CD14-positive monocyte (primary cell): Measurements from ENCODE around the gene HKDC1. TPM values are rescaled to one million over a fixed set of nuclear protein-coding genes. Genes with fewer than 3 reads are reported as not detected.

ENCODE experiments used
- DNase-seq, 3 donors: peaks; one replicate each; pipeline ENCODE4 v3.0.0-alpha.2; 2011 to 2022
- H2AFZ ChIP-seq: 2 replicates; pipeline ENCODE4 v1.6.0; 2012; ENCODE audit warnings: mild to moderate bottlenecking, low read depth, low read length, inconsistent platforms; ENCODE audit not compliant: insufficient read depth, poor library complexity, severe bottlenecking
- H3K27ac ChIP-seq, 2 donors: 1 replicate in 1 of 2; 2 replicates in 1 of 2; pipeline ENCODE4 v1.5.1; 2012 to 2013; ENCODE audit warnings: low read length in 2 of 2, control low read depth in 1 of 2, inconsistent platforms in 1 of 2, low read depth in 1 of 2, mild to moderate bottlenecking in 1 of 2
- H3K27me3 ChIP-seq, 2 donors: one replicate each; pipeline versions ENCODE4 v1.6.0 to v1.6.1; 2011 to 2013; ENCODE audit warnings: low read length in 2 of 2; ENCODE audit not compliant: control insufficient read depth in 2 of 2, insufficient read depth in 2 of 2
- H3K36me3 ChIP-seq, 2 donors: replicated peaks in 1 of 2; 1 replicate in 1 of 2; 2 replicates in 1 of 2; pipeline versions ENCODE4 v1.5.1 to v1.6.1; 2012 to 2013; ENCODE audit warnings: low read length in 2 of 2, control low read depth in 1 of 2, inconsistent platforms in 1 of 2, mild to moderate bottlenecking in 1 of 2; ENCODE audit not compliant: insufficient read depth in 2 of 2, control insufficient read depth in 1 of 2
- H3K4me1 ChIP-seq, 2 donors: 1 replicate in 1 of 2; 2 replicates in 1 of 2; pipeline versions ENCODE4 v1.5.1 to v1.6.1; 2012 to 2013; ENCODE audit warnings: low read length in 2 of 2, control low read depth in 1 of 2, inconsistent platforms in 1 of 2, mild to moderate bottlenecking in 1 of 2, moderate library complexity in 1 of 2; ENCODE audit not compliant: insufficient read depth in 2 of 2, control insufficient read depth in 1 of 2
- H3K4me2 ChIP-seq: replicated peaks from 2 replicates; pipeline ENCODE3; 2012; ENCODE audit warnings: low read length, moderate library complexity, mild to moderate bottlenecking; ENCODE audit not compliant: poor library complexity, severe bottlenecking; ENCODE audit errors: extremely low read depth
- H3K4me3 ChIP-seq, 3 experiments: fragments of 200-600 bp in 1 of 3; sonication (generic) in 1 of 3; replicated peaks in 1 of 3; 1 replicate in 2 of 3; 2 replicates in 1 of 3; pipeline ENCODE4 v1.5.1; 2011 to 2013; ENCODE audit warnings: low read length in 3 of 3, mild to moderate bottlenecking in 3 of 3, control low read depth in 2 of 3, low read depth in 2 of 3, inconsistent platforms in 1 of 3, moderate library complexity in 1 of 3
- H3K79me2 ChIP-seq: 2 replicates; pipeline ENCODE4 v1.6.0; 2012; ENCODE audit warnings: mild to moderate bottlenecking, control low read depth, inconsistent platforms, low read length, moderate library complexity; ENCODE audit not compliant: insufficient read depth
- H3K9ac ChIP-seq: 2 replicates; pipeline ENCODE4 v1.6.0; 2017; ENCODE audit warnings: low read length, mild to moderate bottlenecking; ENCODE audit not compliant: insufficient read depth, poor library complexity, severe bottlenecking
- H3K9me3 ChIP-seq, 2 donors: replicated peaks in 1 of 2; 1 replicate in 1 of 2; 2 replicates in 1 of 2; pipeline versions ENCODE4 v1.5.1 to v1.6.1; 2012 to 2013; ENCODE audit warnings: low read length in 2 of 2, control low read depth in 1 of 2; ENCODE audit not compliant: control insufficient read depth in 1 of 2, insufficient read depth in 1 of 2
- H4K20me1 ChIP-seq: 2 replicates; pipeline ENCODE4 v1.6.0; 2012; ENCODE audit warnings: mild to moderate bottlenecking, low read length, control low read depth, moderate library complexity; ENCODE audit not compliant: insufficient read depth
- H3K27ac Mint-ChIP-seq, 7 donors: one replicate each; pipeline ENCODE4 v1.8.0; 2020; ENCODE audit warnings: mild to moderate bottlenecking in 7 of 7, mixed read lengths in 7 of 7, moderate library complexity in 6 of 7, inconsistent platforms in 2 of 7
- H3K27me3 Mint-ChIP-seq, 3 donors: one replicate each; pipeline ENCODE4 v1.8.0; 2021 to 2022; ENCODE audit warnings: low read depth in 3 of 3, mild to moderate bottlenecking in 3 of 3, mixed read lengths in 3 of 3, moderate library complexity in 3 of 3, inconsistent platforms in 1 of 3
- H3K36me3 Mint-ChIP-seq, 2 donors: one replicate each; pipeline ENCODE4 v1.8.0; 2020; ENCODE audit warnings: mixed read lengths in 2 of 2, inconsistent platforms in 1 of 2, mild to moderate bottlenecking in 1 of 2
- H3K4me1 Mint-ChIP-seq: one replicate; pipeline ENCODE4 v1.8.0; 2020; ENCODE audit warnings: mild to moderate bottlenecking, mixed read lengths
- H3K4me3 Mint-ChIP-seq, 2 donors: one replicate each; pipeline ENCODE4 v1.8.0; 2020; ENCODE audit warnings: mild to moderate bottlenecking in 2 of 2, mixed read lengths in 2 of 2, moderate library complexity in 1 of 2
- H3K9me3 Mint-ChIP-seq, 7 donors: one replicate each; pipeline ENCODE4 v1.8.0; 2020 to 2022; ENCODE audit warnings: mixed read lengths in 7 of 7, mild to moderate bottlenecking in 6 of 7, moderate library complexity in 6 of 7, inconsistent platforms in 2 of 7
- WGBS: methylation state at CpG from one replicate; pipeline ENCODE4 v1.1.5; 2013; ENCODE audit warnings: missing lambda C conversion rate; ENCODE audit not compliant: insufficient coverage; 5-methylcytosine and 5-hydroxymethylcytosine counted together
- intact Hi-C, 2 donors: fragments of 100-400 bp; cut with micrococcal nuclease; formaldehyde crosslinking; loops; one replicate each; pipeline versions ENCODE4 v1.15.0 to v1.15.1; 2023
- polyA plus RNA-seq, 3 donors: library from polyadenylated mRNA; depleted of rRNA in 1 of 3; unstranded in 2 of 3; stranded (reverse) in 1 of 3; fragments of 300-500 nt in 2 of 3; fragments of >200 nt in 1 of 3; fragmentation: Illumina TruSeq in 2 of 3; gene quantifications; 1 replicate in 2 of 3; 2 replicates in 1 of 3; pipeline ENCODE4 v1.2.3, GENCODE V29; 2012 to 2021
- TF ChIP-seq, protein P1 (sequence below): fragments of 200-600 bp; IDR thresholded peaks from one replicate; pipeline ENCODE4 v1.8.0; 2022; ENCODE audit warnings: antibody characterized with exemption, mild to moderate bottlenecking

Gene HKDC1
- polyA plus RNA-seq, 3 donors, result not detected

DNA sequence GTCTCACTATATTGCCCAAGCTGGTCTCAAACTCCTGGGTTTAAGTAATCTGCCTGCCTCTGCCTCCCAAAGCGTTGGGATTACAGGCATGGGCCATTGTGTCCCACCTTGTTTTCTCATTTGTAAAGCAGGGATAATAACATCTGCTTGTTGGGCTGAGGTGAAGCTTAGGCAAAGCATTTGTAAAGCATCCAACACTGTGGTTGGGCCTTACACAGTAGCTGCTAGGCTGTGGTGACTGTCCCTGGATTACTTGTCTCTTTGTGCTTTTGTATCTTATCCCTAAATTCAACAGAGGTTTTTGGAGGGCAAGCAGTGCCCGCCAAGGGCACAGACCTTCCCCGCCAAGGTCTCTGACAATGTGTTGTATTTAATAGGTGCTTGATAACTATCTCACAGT, 14.3 kb downstream of the HKDC1 start:
- TF ChIP-seq, protein P1, sequence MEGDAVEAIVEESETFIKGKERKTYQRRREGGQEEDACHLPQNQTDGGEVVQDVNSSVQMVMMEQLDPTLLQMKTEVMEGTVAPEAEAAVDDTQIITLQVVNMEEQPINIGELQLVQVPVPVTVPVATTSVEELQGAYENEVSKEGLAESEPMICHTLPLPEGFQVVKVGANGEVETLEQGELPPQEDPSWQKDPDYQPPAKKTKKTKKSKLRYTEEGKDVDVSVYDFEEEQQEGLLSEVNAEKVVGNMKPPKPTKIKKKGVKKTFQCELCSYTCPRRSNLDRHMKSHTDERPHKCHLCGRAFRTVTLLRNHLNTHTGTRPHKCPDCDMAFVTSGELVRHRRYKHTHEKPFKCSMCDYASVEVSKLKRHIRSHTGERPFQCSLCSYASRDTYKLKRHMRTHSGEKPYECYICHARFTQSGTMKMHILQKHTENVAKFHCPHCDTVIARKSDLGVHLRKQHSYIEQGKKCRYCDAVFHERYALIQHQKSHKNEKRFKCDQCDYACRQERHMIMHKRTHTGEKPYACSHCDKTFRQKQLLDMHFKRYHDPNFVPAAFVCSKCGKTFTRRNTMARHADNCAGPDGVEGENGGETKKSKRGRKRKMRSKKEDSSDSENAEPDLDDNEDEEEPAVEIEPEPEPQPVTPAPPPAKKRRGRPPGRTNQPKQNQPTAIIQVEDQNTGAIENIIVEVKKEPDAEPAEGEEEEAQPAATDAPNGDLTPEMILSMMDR, result no peak
- Mint-ChIP-seq H3K27ac (no peak overlapping the region), H3K4me1 (peaks cover 14% of the 10 kb centered on the region), H3K4me3 (no peak overlapping the region), H3K27me3 (peaks cover 0 to 3% (median 0%) of the 10 kb centered on the region in 3 donors), H3K36me3 (no peaks in the 10 kb centered on the region), H3K9me3 (no peaks in the 10 kb centered on the region)
- DNase-seq, result no peak
- no peak overlapping the region for H3K27ac ChIP-seq
- no peak overlapping the region for H3K9ac ChIP-seq
- H3K36me3 ChIP-seq, result no peaks in the 10 kb centered on the region
- no peak overlapping the region for H3K4me2 ChIP-seq
- intact Hi-C loops, result no loop called here
- 100% methylated on average over 1 of the region's 3 CpGs for WGBS
- H3K4me1 ChIP-seq, result peaks cover 7 to 14% of the 10 kb centered on the region in 2 donors
- H4K20me1 ChIP-seq, result no peaks in the 10 kb centered on the region
- no peaks in the 10 kb centered on the region for H3K27me3 ChIP-seq
- H3K9me3 ChIP-seq, result no peaks in the 10 kb centered on the region
- H3K79me2 ChIP-seq, result no peaks in the 10 kb centered on the region
- no peak overlapping the region for H3K4me3 ChIP-seq
- no peak overlapping the region for H2AFZ ChIP-seq

DNA sequence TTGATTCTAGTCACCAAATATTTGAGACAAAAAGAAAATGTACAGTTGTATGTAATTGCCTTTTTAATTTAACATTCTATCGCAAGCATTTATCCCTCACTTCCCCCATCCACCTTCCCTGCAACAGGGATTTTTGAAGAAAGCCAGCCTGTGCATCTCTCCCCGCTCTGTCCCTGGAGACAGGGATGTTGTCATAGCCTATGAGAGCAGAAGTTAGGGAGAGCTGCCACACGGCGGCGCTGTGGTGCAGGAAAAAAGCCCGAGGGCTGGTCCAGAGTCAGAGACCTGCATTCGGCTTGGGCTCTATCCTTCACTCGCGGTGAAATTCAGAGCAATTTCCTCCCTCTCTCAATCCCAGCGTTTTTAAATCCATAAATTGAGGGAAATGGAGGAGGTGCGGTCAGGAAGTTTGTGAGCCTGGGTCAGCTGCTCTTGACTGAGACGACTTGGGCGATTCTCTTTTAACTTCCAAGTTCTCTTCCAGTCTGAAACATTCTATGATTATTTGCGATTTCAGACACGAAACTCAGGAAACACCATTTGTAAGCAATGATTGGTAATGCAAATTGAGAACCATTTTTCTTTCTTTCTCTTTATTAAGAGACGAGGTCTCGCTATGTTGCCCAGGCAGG, 17.5 kb downstream of the HKDC1 start:
- Histone ChIP-seq H3K27ac (no peak overlapping the region), H2AFZ (peak overlapping the region; percentile 50)

More for the DNA sequence above, 17.5 kb downstream of the HKDC1 start:
- H3K27me3 ChIP-seq, result no peaks in the 10 kb centered on the region
- no peaks in the 10 kb centered on the region for H3K36me3 ChIP-seq
- H3K4me1 ChIP-seq, result peaks cover 10 to 16% of the 10 kb centered on the region in 2 donors
- H3K9ac ChIP-seq, result no peak overlapping the region
- no peak overlapping the region for H3K4me2 ChIP-seq
- DNase-seq, result peak; percentile 67 to 78 (median 69)
- Mint-ChIP-seq H3K4me3 (peak overlapping the region in 1 of 2 donors; percentile 35), H3K36me3 (no peaks in the 10 kb centered on the region), H3K4me1 (peaks cover 14% of the 10 kb centered on the region), H3K27ac (no peak overlapping the region), H3K27me3 (peaks cover 2 to 3% (median 2%) of the 10 kb centered on the region in 3 donors), H3K9me3 (peaks cover 0 to 2% (median 0%) of the 10 kb centered on the region in 7 donors)
- H3K4me3 ChIP-seq, result no peak overlapping the region
- H3K79me2 ChIP-seq, result no peaks in the 10 kb centered on the region
- no peaks in the 10 kb centered on the region for H4K20me1 ChIP-seq
- TF ChIP-seq, protein P1, result peak; percentile 87
- no CpG with 5 or more reads among the region's 17 CpGs for WGBS
- intact Hi-C loops, result loop anchor here (1.0 kb wide), 1 partner anchor 155 kb away; no protein-coding TSS in a partner anchor
- H3K9me3 ChIP-seq, result no peaks in the 10 kb centered on the region
